Keratinocyte (primary cell): ENCODE measurements around the gene MLLT10.

ENCODE experiments used
- CTCF ChIP-seq, 3 experiments: IDR thresholded peaks in 1 of 3; conservative IDR thresholded peaks in 1 of 3; optimal IDR thresholded peaks in 1 of 3; 2 replicates in 2 of 3; 3 replicates in 1 of 3; pipeline versions ENCODE3 to v1.5.1; 2011; ENCODE audit warnings: low read length in 3 of 3, mild to moderate bottlenecking in 3 of 3, moderate library complexity in 2 of 3, control low read depth in 1 of 3, inconsistent platforms in 1 of 3; ENCODE audit not compliant: insufficient read depth in 2 of 3; ENCODE audit errors: extremely low read depth in 1 of 3
- EZH2 ChIP-seq: IDR thresholded peaks from one replicate; pipeline ENCODE4 v1.6.1; 2012; ENCODE audit warnings: inconsistent platforms, mild to moderate bottlenecking, low read length, moderate library complexity

GRCh38 chr10:21507150-21507549 lies 26.9 kb upstream of the MLLT10 start:
- TF ChIP-seq CTCF (optimal IDR thresholded peaks at IDR 0.05 in 1 of 3, IDR thresholded peaks at IDR 0.05 in 1 of 3, conservative IDR thresholded peaks at IDR 0.05 in 1 of 3; ENCODE audit: extremely low read depth in 1 of 3, insufficient read depth in 2 of 3, low read length in 3 of 3) (no peak), EZH2 (no peak)
